HEK293 (cell line): ENCODE measurements around the gene MNX1.

ENCODE experiments used
- CTCF ChIA-PET: fragments of 350-600 bp; formaldehyde crosslinking; extraction: SDS; loops from one replicate; lab custom pipeline; 2021; ENCODE audit warnings: antibody characterized with exemption; lab: Yijun Ruan, JAX
- POLR2A ChIA-PET: fragments of 300-600 bp; formaldehyde crosslinking; extraction: SDS; loops from one replicate; lab custom pipeline; 2020; ENCODE audit warnings: antibody characterized with exemption, inconsistent platforms; lab: Yijun Ruan, JAX
- H3K27ac ChIP-seq: fragments of 200-500 bp; sonication (Bioruptor generic); 2 replicates; pipeline ENCODE4 v1.5.1; 2014; ENCODE audit warnings: low read depth, low read length, control low read depth, inconsistent platforms; ENCODE audit errors: extremely low read depth
- H3K36me3 ChIP-seq, 2 experiments: fragments of 200-500 bp in 1 of 2; sonication (Bioruptor generic) in 1 of 2; 1 replicate in 1 of 2; 2 replicates in 1 of 2; pipeline ENCODE4 v1.5.1; 2014 to 2017; ENCODE audit warnings: inconsistent platforms in 2 of 2, low read length in 2 of 2; ENCODE audit not compliant: control insufficient read depth in 2 of 2, insufficient read depth in 1 of 2
- H3K4me1 ChIP-seq: fragments of 200-500 bp; sonication (Bioruptor generic); 2 replicates; pipeline ENCODE4 v1.5.1; 2014; ENCODE audit warnings: mild to moderate bottlenecking, low read length, inconsistent platforms; ENCODE audit not compliant: control insufficient read depth, insufficient read depth
- H3K4me3 ChIP-seq: 2 replicates; pipeline ENCODE4 v1.5.1; 2011; ENCODE audit warnings: low read depth, mild to moderate bottlenecking, control low read depth, low read length, moderate library complexity
- H3K9me3 ChIP-seq: fragments of 200-500 bp; sonication (Bioruptor generic); 2 replicates; pipeline ENCODE4 v1.5.1; 2014; ENCODE audit warnings: low read depth, low read length, inconsistent platforms; ENCODE audit not compliant: control insufficient read depth, insufficient read depth
- GLI2 ChIP-seq: fragments of 450-650 bp; formaldehyde crosslinking; IDR thresholded peaks from 2 replicates; pipeline ENCODE4; 2017; ENCODE audit warnings: missing biosample characterization, missing genetic modification characterization, low read depth, borderline replicate concordance
- GLI4 ChIP-seq: fragments of 450-650 bp; formaldehyde crosslinking; IDR thresholded peaks from 2 replicates; pipeline ENCODE4 v1.5.1; 2016; ENCODE audit warnings: missing biosample characterization, missing genetic modification characterization
- KLF8 ChIP-seq: fragments of 450-650 bp; formaldehyde crosslinking; IDR thresholded peaks from 2 replicates; pipeline ENCODE4 v1.5.1; 2016; ENCODE audit warnings: missing biosample characterization, missing genetic modification characterization
- OVOL3 ChIP-seq: fragments of 450-650 bp; formaldehyde crosslinking; IDR thresholded peaks from 2 replicates; pipeline ENCODE4 v1.5.1; 2016; ENCODE audit warnings: missing biosample characterization, missing genetic modification characterization
- SP2 ChIP-seq: fragments of 450-650 bp; formaldehyde crosslinking; IDR thresholded peaks from 2 replicates; pipeline ENCODE4 v1.5.1; 2016; ENCODE audit warnings: missing biosample characterization, missing genetic modification characterization
- SP7 ChIP-seq: fragments of 450-650 bp; formaldehyde crosslinking; IDR thresholded peaks from 2 replicates; pipeline ENCODE4 v1.5.1; 2016; ENCODE audit warnings: missing biosample characterization, missing genetic modification characterization
- TCF7L2 ChIP-seq: IDR thresholded peaks from 2 replicates; pipeline ENCODE4 v1.6.1; 2011; ENCODE audit warnings: low read depth, mild to moderate bottlenecking, inconsistent platforms, low read length, moderate library complexity, borderline replicate concordance
- ZFP41 ChIP-seq: fragments of 450-650 bp; formaldehyde crosslinking; IDR thresholded peaks from 2 replicates; pipeline ENCODE4 v1.5.1; 2016; ENCODE audit warnings: missing biosample characterization, missing genetic modification characterization, borderline replicate concordance
- ZFP69B ChIP-seq: fragments of 450-650 bp; formaldehyde crosslinking; IDR thresholded peaks from 2 replicates; pipeline ENCODE4 v1.5.1; 2016; ENCODE audit warnings: missing biosample characterization, missing genetic modification characterization
- ZNF23 ChIP-seq: fragments of 450-650 bp; formaldehyde crosslinking; IDR thresholded peaks from 2 replicates; pipeline ENCODE4 v1.5.1; 2016; ENCODE audit warnings: missing biosample characterization, missing genetic modification characterization, borderline replicate concordance
- ZNF274 ChIP-seq, 2 experiments: fragments of 200-500 bp in 1 of 2; fragments of 450-650 bp in 1 of 2; sonication (Bioruptor generic) in 1 of 2; formaldehyde crosslinking in 1 of 2; IDR thresholded peaks; 2 replicates each; pipeline versions ENCODE4 v1.5.1 to v1.6.1; 2014 to 2016; ENCODE audit warnings: borderline replicate concordance in 1 of 2, inconsistent platforms in 1 of 2, low read length in 1 of 2, missing biosample characterization in 1 of 2, missing genetic modification characterization in 1 of 2
- ZNF324 ChIP-seq: fragments of 450-650 bp; formaldehyde crosslinking; IDR thresholded peaks from 2 replicates; pipeline ENCODE4 v1.5.1; 2016; ENCODE audit warnings: missing biosample characterization, missing genetic modification characterization
- ZNF37A ChIP-seq: fragments of 450-650 bp; IDR thresholded peaks from 2 replicates; pipeline ENCODE4 v1.5.1; 2018; ENCODE audit warnings: missing biosample characterization, missing genetic modification characterization
- ZNF394 ChIP-seq: fragments of 450-650 bp; formaldehyde crosslinking; IDR thresholded peaks from 2 replicates; pipeline ENCODE4 v1.5.1; 2016; ENCODE audit warnings: missing biosample characterization, missing genetic modification characterization, mild to moderate bottlenecking, moderate library complexity, borderline replicate concordance
- ZNF426 ChIP-seq: fragments of 450-650 bp; formaldehyde crosslinking; IDR thresholded peaks from 2 replicates; pipeline ENCODE4 v1.5.1; 2017; ENCODE audit warnings: missing biosample characterization, missing genetic modification characterization, mild to moderate bottlenecking, inconsistent platforms, moderate library complexity
- ZNF473 ChIP-seq: fragments of 450-650 bp; formaldehyde crosslinking; IDR thresholded peaks from 2 replicates; pipeline ENCODE4 v1.5.1; 2017; ENCODE audit warnings: missing biosample characterization, missing genetic modification characterization
- ZNF555 ChIP-seq: fragments of 450-650 bp; formaldehyde crosslinking; conservative IDR thresholded peaks from 2 replicates; pipeline ENCODE4 v1.5.1; 2017; ENCODE audit warnings: missing biosample characterization, mild to moderate bottlenecking, missing genetic modification characterization, inconsistent platforms
- ZNF558 ChIP-seq: fragments of 450-650 bp; formaldehyde crosslinking; IDR thresholded peaks from 2 replicates; pipeline ENCODE4 v1.5.1; 2016; ENCODE audit warnings: missing biosample characterization, missing genetic modification characterization
- ZNF561 ChIP-seq: fragments of 450-650 bp; IDR thresholded peaks from 2 replicates; pipeline ENCODE4 v1.5.1; 2018; ENCODE audit warnings: missing biosample characterization, missing genetic modification characterization, borderline replicate concordance
- ZNF626 ChIP-seq: fragments of 450-650 bp; sonication (Bioruptor Pico); formaldehyde crosslinking; IDR thresholded peaks from 2 replicates; pipeline ENCODE4 v1.5.1; 2018; ENCODE audit warnings: missing biosample characterization, missing genetic modification characterization, inconsistent platforms
- ZNF664 ChIP-seq: fragments of 450-650 bp; formaldehyde crosslinking; IDR thresholded peaks from 2 replicates; pipeline ENCODE4 v1.5.1; 2016; ENCODE audit warnings: missing biosample characterization, missing genetic modification characterization
- ZNF76 ChIP-seq: fragments of 450-650 bp; formaldehyde crosslinking; IDR thresholded peaks from 2 replicates; pipeline ENCODE4; 2016; ENCODE audit warnings: low read depth, missing biosample characterization, missing genetic modification characterization, borderline replicate concordance
- ZSCAN16 ChIP-seq: fragments of 450-650 bp; formaldehyde crosslinking; IDR thresholded peaks from 2 replicates; pipeline ENCODE4 v1.5.1; 2016; ENCODE audit warnings: missing biosample characterization, missing genetic modification characterization
- ZXDB ChIP-seq: fragments of 450-650 bp; formaldehyde crosslinking; IDR thresholded peaks from 2 replicates; pipeline ENCODE4 v1.5.1; 2016; ENCODE audit warnings: missing biosample characterization, missing genetic modification characterization
- TF ChIP-seq, protein P1 (sequence below): fragments of 450-650 bp; formaldehyde crosslinking; IDR thresholded peaks from 2 replicates; pipeline ENCODE4 v1.5.1; 2017; ENCODE audit warnings: missing biosample characterization, missing genetic modification characterization

MNX1 gene

GRCh38 chr7:157002819-157003421, 7.5 kb downstream of the MNX1 start:
- POLR2A ChIA-PET = no interaction called here
- Histone ChIP-seq H3K36me3 (peaks cover 0 to 27% of the 10 kb centered on the region in 2 experiments; a peak in 2 of 3 replicates), H3K9me3 (no peaks in the 10 kb centered on the region), H3K4me1 (peaks cover 5% of the 10 kb centered on the region; the same call in 1 of the 2 replicates)
- TF ChIP-seq KLF8 (tag by site-specific recombination) = no peak
- no peak for TF ChIP-seq OVOL3 (tag by site-specific recombination)
- TF ChIP-seq ZNF37A = no peak
- no peak for TF ChIP-seq ZNF626 (tag by site-specific recombination)
- TF ChIP-seq TCF7L2 = 0 out of 2 replicates have a peak, but pooled peaks have one; percentile 20
- TF ChIP-seq, all 188 proteins: peak for 1
- Histone ChIP-seq H3K27ac (no peak overlapping the region), H3K4me3 (no peak overlapping the region)
- CTCF ChIA-PET = no interaction called here

- no peak overlapping the region for H3K4me3 ChIP-seq
- no peaks in the 10 kb centered on the region for H3K9me3 ChIP-seq
- ChIA-PET CTCF (no interaction called here), POLR2A (interaction anchor here (0.6 kb wide), 1 partner anchor 164 kb away, joined by 6 read pairs; no protein-coding TSS in a partner anchor)
- no peak overlapping the region for H3K27ac ChIP-seq
- 0 out of 2 replicates have a peak, but pooled peaks cover 3% of the 10 kb centered on the region for H3K4me1 ChIP-seq
- TF ChIP-seq ZNF76 (no peak), ZNF473 (tag by site-specific recombination) (no peak), ZNF555 (tag by site-specific recombination) (no peak), SP2 (tag by site-specific recombination) (no peak), ZNF558 (tag by site-specific recombination) (no peak), GLI2 (tag by site-specific recombination) (no peak), ZSCAN16 (tag by site-specific recombination) (no peak), ZFP69B (tag by site-specific recombination) (no peak), SP7 (tag by site-specific recombination) (no peak), ZXDB (tag by site-specific recombination) (no peak), GLI4 (tag by site-specific recombination) (no peak), ZNF23 (tag by site-specific recombination) (no peak), ZNF561 (tag by site-specific recombination) (no peak), ZNF426 (no peak), ZNF394 (no peak), ZFP41 (tag by site-specific recombination) (no peak), ZNF274 (IDR thresholded peaks at IDR 0.05; ENCODE audit: low read length) (no peak), ZNF274 (tag by site-specific recombination; IDR thresholded peaks at IDR 0.05; ENCODE audit: borderline replicate concordance) (no peak), ZNF324 (tag by site-specific recombination) (no peak), ZNF664 (tag by site-specific recombination) (no peak)
- TF ChIP-seq, protein P1, sequence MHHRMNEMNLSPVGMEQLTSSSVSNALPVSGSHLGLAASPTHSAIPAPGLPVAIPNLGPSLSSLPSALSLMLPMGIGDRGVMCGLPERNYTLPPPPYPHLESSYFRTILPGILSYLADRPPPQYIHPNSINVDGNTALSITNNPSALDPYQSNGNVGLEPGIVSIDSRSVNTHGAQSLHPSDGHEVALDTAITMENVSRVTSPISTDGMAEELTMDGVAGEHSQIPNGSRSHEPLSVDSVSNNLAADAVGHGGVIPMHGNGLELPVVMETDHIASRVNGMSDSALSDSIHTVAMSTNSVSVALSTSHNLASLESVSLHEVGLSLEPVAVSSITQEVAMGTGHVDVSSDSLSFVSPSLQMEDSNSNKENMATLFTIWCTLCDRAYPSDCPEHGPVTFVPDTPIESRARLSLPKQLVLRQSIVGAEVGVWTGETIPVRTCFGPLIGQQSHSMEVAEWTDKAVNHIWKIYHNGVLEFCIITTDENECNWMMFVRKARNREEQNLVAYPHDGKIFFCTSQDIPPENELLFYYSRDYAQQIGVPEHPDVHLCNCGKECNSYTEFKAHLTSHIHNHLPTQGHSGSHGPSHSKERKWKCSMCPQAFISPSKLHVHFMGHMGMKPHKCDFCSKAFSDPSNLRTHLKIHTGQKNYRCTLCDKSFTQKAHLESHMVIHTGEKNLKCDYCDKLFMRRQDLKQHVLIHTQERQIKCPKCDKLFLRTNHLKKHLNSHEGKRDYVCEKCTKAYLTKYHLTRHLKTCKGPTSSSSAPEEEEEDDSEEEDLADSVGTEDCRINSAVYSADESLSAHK (tag by site-specific recombination) = no peak
- H3K36me3 ChIP-seq = peaks cover 0 to 27% of the 10 kb centered on the region in 2 experiments; a peak in 2 of 3 replicates
These were observed 8.3 kb downstream of the MNX1 start for GRCh38 chr7:157001920-157002818.
